Progenitor cell of endocrine pancreas (in vitro differentiated cells): ENCODE data around the gene FAM163B. TPM values are rescaled to one million over a fixed set of nuclear protein-coding genes. Genes with fewer than 3 reads are reported as not detected.

Experiments
- DNase-seq: peaks from one replicate; pipeline ENCODE4 v3.0.0; 2021; ENCODE audit warnings: low spot score; ENCODE audit not compliant: unreplicated experiment
- H3K27ac Mint-ChIP-seq: 2 replicates; pipeline ENCODE4 v1.8.0; 2021; ENCODE audit warnings: mild to moderate bottlenecking, moderate library complexity, mixed read lengths
- H3K27me3 Mint-ChIP-seq: 2 replicates; pipeline ENCODE4 v1.8.0; 2021; ENCODE audit warnings: mixed read lengths
- H3K36me3 Mint-ChIP-seq: 2 replicates; pipeline ENCODE4 v1.8.0; 2022; ENCODE audit warnings: mixed read lengths; ENCODE audit not compliant: insufficient read depth
- H3K4me1 Mint-ChIP-seq: 2 replicates; pipeline ENCODE4 v1.8.0; 2021; ENCODE audit warnings: low read depth, mixed read lengths
- H3K4me3 Mint-ChIP-seq: 2 replicates; pipeline ENCODE4 v1.8.0; 2021; ENCODE audit warnings: low read depth, mild to moderate bottlenecking, moderate library complexity, mixed read lengths
- H3K9me3 Mint-ChIP-seq: 2 replicates; pipeline ENCODE4 v1.8.0; 2021; ENCODE audit warnings: low read depth, mixed read lengths
- CTCF ChIP-seq: fragments of 200-600 bp; sonication (generic); IDR thresholded peaks from one replicate; pipeline ENCODE4 v1.5.0; 2021; ENCODE audit warnings: antibody characterized with exemption, mild to moderate bottlenecking; ENCODE audit not compliant: unreplicated experiment
- total RNA-seq: library from RNA; stranded (reverse); gene quantifications from 2 replicates; pipeline ENCODE4 v1.2.1, GENCODE V29; 2021

Gene FAM163B
- total RNA-seq, 1 donor from 2014 or later = not detected

GRCh38 chr9:133619791-133620190 lies 10.6 kb upstream of the FAM163B start:
- H3K4me1 Mint-ChIP-seq = no peaks in the 10 kb centered on the region
- TF ChIP-seq CTCF = no peak
- no peak overlapping the region for H3K4me3 Mint-ChIP-seq
- no peak overlapping the region for H3K27ac Mint-ChIP-seq
- no peaks in the 10 kb centered on the region for H3K36me3 Mint-ChIP-seq
- peaks cover 61% of the 10 kb centered on the region for H3K27me3 Mint-ChIP-seq
- H3K9me3 Mint-ChIP-seq = peaks cover 1% of the 10 kb centered on the region
- DNase-seq = no peak

- Mint-ChIP-seq H3K27ac (no peak overlapping the region), H3K4me1 (no peaks in the 10 kb centered on the region), H3K36me3 (no peaks in the 10 kb centered on the region), H3K9me3 (no peaks in the 10 kb centered on the region), H3K27me3 (peaks cover 68% of the 10 kb centered on the region), H3K4me3 (no peak overlapping the region)
- DNase-seq = no peak
- TF ChIP-seq CTCF = no peak
Observed at GRCh38 chr9:133618726-133619125, 9.5 kb upstream of the FAM163B start.

- no peaks in the 10 kb centered on the region for H3K36me3 Mint-ChIP-seq
- no peak for TF ChIP-seq CTCF
- H3K27me3 Mint-ChIP-seq = peaks cover 73% of the 10 kb centered on the region
- DNase-seq = no peak
- H3K4me1 Mint-ChIP-seq = no peaks in the 10 kb centered on the region
- no peaks in the 10 kb centered on the region for H3K9me3 Mint-ChIP-seq
- no peak overlapping the region for H3K27ac Mint-ChIP-seq
- no peak overlapping the region for H3K4me3 Mint-ChIP-seq
Observed at GRCh38 chr9:133616643-133617405, 7.6 kb upstream of the FAM163B start.

- H3K4me3 Mint-ChIP-seq = no peak overlapping the region
- TF ChIP-seq CTCF = no peak
- no peak for DNase-seq
- H3K36me3 Mint-ChIP-seq = no peaks in the 10 kb centered on the region
- no peak overlapping the region for H3K27ac Mint-ChIP-seq
- H3K9me3 Mint-ChIP-seq = no peaks in the 10 kb centered on the region
- H3K27me3 Mint-ChIP-seq = peaks cover 76% of the 10 kb centered on the region
- H3K4me1 Mint-ChIP-seq = no peaks in the 10 kb centered on the region
Observed at GRCh38 chr9:133615606-133616188, 6.5 kb upstream of the FAM163B start.

GRCh38 chr9:133615186-133615585 lies 6.0 kb upstream of the FAM163B start:
- Mint-ChIP-seq H3K4me1 (no peaks in the 10 kb centered on the region), H3K36me3 (no peaks in the 10 kb centered on the region), H3K27me3 (peaks cover 78% of the 10 kb centered on the region), H3K4me3 (no peak overlapping the region), H3K9me3 (no peaks in the 10 kb centered on the region), H3K27ac (no peak overlapping the region)
- DNase-seq = no peak
- no peak for TF ChIP-seq CTCF
